Cardiac septum (tissue), 1 donor: Measurements from ENCODE around the gene IPP. TPM values are rescaled to one million over a fixed set of nuclear protein-coding genes. Genes with fewer than 3 reads are reported as not detected.

Source experiments
- DNase-seq: peaks from one replicate; pipeline ENCODE4 v3.0.0-alpha.2; 2020; ENCODE audit warnings: low spot score
- intact Hi-C: fragments of 100-400 bp; cut with DNase I; formaldehyde crosslinking; loops from one replicate; pipeline ENCODE4 v1.14.0; 2022
- long read RNA-seq: library from polyadenylated mRNA; unstranded; transcript quantifications from one replicate; pipeline ENCODE4 v2.0.0, GENCODE V29; 2021
- total RNA-seq: library from RNA; stranded (reverse); fragmentation: NEBNext Ultra II Directional; extraction: Animal tissue kit (Norgen Biotek cat#: 25700); gene quantifications from one replicate; pipeline ENCODE4 v1.2.1, GENCODE V29; 2021
- donor health status: DM: no; HTN: no; CAD: no.

Gene IPP
- total RNA-seq, result 17.2 TPM
- long read RNA-seq, transcript IPP-202 (9 exons, 3,113 nt), result major isoform, 18 of 35 reads
- long read RNA-seq, partial matches to known transcripts, result 4 of 35 reads
- long read RNA-seq, other reads (novel, unspliced or antisense), result 11 of 35 reads

GRCh38 chr1:45750298-45751038, at the start of gene IPP:
IPP (minus strand) TSS chr1:45750653; CDS start chr1:45746411, 4,242 bp downstream.
- intact Hi-C loops, result loop anchor here (1.0 to 2.0 kb wide), 2 partner anchors 52 to 62 kb away; partner anchors contain the start of genes MAST2 and TMEM69
- peak; percentile 99 for DNase-seq

GRCh38 chr1:45796946-45797345, 46.5 kb upstream of the IPP start:
- no peak for DNase-seq
- intact Hi-C loops, result no loop called here

- no peak for DNase-seq
- intact Hi-C loops, result no loop called here
Measured at GRCh38 chr1:45796381-45796780, 45.9 kb upstream of the IPP start.

GRCh38 chr1:45793942-45794604, 43.6 kb upstream of the IPP start:
- intact Hi-C loops, result no loop called here
- no peak for DNase-seq

GRCh38 chr1:45792744-45793143, 42.3 kb upstream of the IPP start:
- intact Hi-C loops, result no loop called here

GRCh38 chr1:45789601-45790000, 39.1 kb upstream of the IPP start:
- DNase-seq, result no peak
- intact Hi-C loops, result no loop called here

More at GRCh38 chr1:45792744-45793143, 42.3 kb upstream of the IPP start:
- DNase-seq, result no peak

GRCh38 chr1:45787905-45788304, 37.5 kb upstream of the IPP start:
- intact Hi-C loops, result no loop called here

GRCh38 chr1:45785583-45785982, 35.1 kb upstream of the IPP start:
- intact Hi-C loops, result no loop called here
- DNase-seq, result no peak

More at GRCh38 chr1:45787905-45788304, 37.5 kb upstream of the IPP start:
- DNase-seq, result no peak

- DNase-seq, result no peak
- intact Hi-C loops, result no loop called here
Measured at GRCh38 chr1:45775794-45776193, 25.3 kb upstream of the IPP start.

- intact Hi-C loops, result no loop called here
- no peak for DNase-seq
Measured at GRCh38 chr1:45772971-45773370, 22.5 kb upstream of the IPP start.

- intact Hi-C loops, result no loop called here
- DNase-seq, result no peak
Measured at GRCh38 chr1:45769261-45769932, 18.9 kb upstream of the IPP start.

- no peak for DNase-seq
- intact Hi-C loops, result no loop called here
Measured at GRCh38 chr1:45767035-45767434, 16.6 kb upstream of the IPP start.

- DNase-seq, result no peak
- intact Hi-C loops, result no loop called here
Measured at GRCh38 chr1:45765999-45766792, 15.7 kb upstream of the IPP start.

GRCh38 chr1:45762291-45762690, 11.8 kb upstream of the IPP start:
- intact Hi-C loops, result no loop called here

GRCh38 chr1:45755697-45756096, 5.2 kb upstream of the IPP start:
- intact Hi-C loops, result no loop called here

More at GRCh38 chr1:45762291-45762690, 11.8 kb upstream of the IPP start:
- DNase-seq, result no peak

GRCh38 chr1:45753248-45754037, 3.0 kb upstream of the IPP start:
- intact Hi-C loops, result no loop called here
- no peak for DNase-seq

More at GRCh38 chr1:45755697-45756096, 5.2 kb upstream of the IPP start:
- DNase-seq, result no peak

- DNase-seq, result no peak
- intact Hi-C loops, result no loop called here
Measured at GRCh38 chr1:45752441-45753052, 2.1 kb upstream of the IPP start.

GRCh38 chr1:45752014-45752413, 1.6 kb upstream of the IPP start:
- intact Hi-C loops, result no loop called here
- DNase-seq, result no peak
